ENCODE results near the gene ST3GAL4.

ST3GAL4 gene

DNA sequence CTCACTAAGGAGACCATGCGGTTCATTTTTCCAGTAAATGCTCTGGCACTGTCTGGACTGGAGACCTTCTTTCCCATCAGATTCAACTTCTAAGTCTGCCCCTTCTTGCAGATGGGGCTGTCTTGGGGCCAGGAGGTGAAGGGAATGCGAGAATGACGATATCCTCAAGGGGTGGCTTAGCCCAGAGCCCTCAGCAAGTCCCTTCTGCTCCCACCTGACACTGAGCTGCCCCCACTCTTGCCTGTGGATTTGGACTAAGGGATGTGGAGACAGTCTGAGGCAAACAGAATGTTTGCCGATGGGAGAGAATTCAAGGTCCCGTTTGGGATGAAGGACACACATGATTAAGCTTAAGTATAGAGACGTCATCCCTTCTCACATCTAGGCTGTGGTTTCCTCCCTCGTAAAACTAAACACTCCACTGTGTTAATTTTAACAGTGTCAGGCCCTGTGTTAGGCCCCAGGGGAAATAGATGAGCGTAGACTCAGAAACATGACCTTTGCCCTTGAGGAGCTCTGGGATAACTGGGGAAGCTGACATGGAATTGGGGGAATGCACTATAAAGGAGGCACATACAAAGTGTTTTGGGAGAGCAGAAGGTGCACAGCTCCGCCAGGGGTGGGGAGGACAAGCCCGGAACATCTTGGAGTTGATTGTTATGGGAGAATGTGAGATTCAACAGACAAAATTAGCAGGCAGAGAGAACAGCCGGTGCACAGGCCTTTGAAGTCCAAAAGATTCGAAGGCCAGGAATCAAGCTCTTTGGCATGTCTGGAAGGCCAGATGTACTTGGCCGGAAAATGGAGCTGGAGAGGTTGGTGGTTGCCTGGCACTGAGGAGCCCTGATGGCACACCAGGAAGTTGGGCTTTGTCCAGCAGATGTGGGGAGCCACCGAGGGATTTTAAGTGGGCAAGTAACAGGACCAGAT is 71.6 kb downstream of the ST3GAL4 start:
- DNase-seq: no peak
- in situ Hi-C loops (cut with HindIII; ENCODE audit: low pct_ligation_motif_present, low pct_unique_long_range_greater_than_20kb, low sequenced_read_pairs): no loop called here

DNA sequence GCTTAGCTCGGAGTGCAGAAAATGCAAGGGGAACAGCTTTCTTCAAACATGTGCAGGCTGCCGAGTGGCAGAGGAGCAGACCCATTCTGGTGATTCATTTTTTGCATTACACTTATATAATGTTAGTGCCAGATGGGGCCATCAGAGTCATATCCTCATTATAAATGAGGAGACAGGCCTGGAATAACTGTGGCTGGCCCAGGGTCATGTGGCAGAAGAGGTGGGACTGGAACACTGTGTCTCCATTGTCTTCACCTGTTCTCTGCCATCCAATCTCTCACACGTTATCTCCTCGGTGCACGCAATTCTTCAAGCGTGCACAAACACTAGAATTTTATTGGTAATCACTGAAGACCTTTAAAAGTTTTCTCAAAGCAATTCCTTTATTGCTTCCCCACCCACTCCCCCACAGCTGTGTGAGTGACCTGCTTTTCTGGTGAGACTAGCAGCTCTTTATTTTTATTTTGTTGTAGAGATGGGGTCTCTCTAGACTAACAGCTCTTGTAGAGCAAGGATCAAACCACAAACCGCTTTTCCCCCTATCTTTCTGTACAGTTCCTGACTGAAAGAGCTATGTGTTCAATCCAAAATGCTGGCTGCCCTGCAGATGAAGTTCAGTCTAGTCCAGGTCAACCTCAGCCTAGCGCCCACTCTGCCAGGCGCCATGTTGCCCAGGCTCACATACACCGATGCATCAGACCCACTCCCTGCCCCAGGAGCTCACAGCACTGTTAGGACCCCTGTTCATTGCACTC is 75.3 kb downstream of the ST3GAL4 start:
- in situ Hi-C loops (cut with HindIII; ENCODE audit: low pct_ligation_motif_present, low pct_unique_long_range_greater_than_20kb, low sequenced_read_pairs): no loop called here
- no peak for DNase-seq

DNA sequence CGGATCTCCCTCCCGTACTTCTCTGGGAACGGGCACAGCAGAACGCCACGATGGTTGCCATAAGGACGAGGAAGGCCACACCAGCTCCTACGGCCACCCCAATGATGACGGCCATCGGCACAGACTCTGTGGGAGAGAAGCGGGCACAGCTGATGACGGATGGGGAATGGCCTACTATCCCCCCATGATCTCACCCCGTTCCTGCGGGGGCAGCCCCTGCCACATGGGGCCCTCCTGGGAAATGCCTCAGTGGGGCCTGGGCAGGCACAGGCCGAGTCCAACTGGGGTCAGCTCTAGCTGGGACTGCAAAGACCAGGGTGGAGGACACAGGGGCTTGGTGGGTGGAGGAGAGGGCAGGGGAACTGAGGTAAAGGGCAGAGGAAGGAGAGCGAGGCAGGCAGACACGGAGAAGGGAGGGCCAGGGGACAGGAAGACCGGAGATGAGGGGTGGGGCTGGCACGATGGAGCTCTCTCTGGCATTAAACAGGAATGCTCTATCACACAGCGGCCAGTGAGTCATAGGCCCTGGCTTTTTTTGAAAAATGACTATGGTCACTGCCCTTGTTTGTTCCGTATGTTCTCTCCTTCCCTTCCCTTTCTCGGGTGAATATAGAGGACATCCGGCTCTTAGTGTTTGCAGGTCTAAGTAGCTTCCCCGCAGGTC is 76.0 kb downstream of the ST3GAL4 start:
- in situ Hi-C loops (cut with HindIII; ENCODE audit: low pct_ligation_motif_present, low pct_unique_long_range_greater_than_20kb, low sequenced_read_pairs): no loop called here
- DNase-seq: peak; percentile 27

DNA sequence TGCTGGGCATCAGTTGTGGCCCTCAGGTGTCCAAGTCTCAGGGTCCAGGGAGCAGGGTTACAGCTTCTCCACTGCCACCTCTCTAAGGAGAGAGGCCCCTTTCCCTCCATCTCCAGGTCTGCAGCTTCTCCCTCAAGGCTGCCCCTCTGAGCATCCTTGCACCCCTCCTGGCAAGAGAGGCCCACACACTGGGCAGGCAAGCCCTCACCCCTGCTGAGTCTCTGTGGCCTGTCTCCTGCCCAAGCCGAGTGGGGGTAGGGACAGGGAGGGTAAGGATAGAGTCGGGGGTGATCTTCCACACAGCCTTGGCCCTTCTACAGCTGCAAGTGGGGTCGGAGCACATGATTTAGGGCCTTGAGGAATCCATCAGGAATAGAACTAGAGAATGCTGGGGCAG is 76.6 kb downstream of the ST3GAL4 start:
- in situ Hi-C loops (cut with HindIII; ENCODE audit: low pct_ligation_motif_present, low pct_unique_long_range_greater_than_20kb, low sequenced_read_pairs): no loop called here
- DNase-seq: no peak

DNA sequence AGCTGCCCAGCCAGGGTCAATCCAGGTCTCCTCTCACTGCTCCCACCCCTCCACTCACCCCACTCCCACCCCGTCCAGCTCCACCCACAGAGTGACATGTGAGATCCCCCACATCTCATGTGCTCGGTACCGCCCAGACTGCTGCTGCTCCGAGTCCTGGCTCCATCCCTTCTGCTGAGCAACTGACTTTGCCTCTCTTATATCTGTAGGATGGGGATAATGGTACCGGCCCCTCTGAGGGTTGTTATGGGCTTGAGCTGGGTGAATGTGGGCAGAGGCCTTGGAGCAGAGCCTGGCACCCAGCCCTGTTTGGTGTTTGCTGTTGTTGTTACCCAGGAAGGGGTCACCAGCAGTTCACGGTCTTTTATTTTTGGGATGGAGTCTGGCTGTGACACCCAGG is 77.0 kb downstream of the ST3GAL4 start:
- in situ Hi-C loops (cut with HindIII; ENCODE audit: low pct_ligation_motif_present, low pct_unique_long_range_greater_than_20kb, low sequenced_read_pairs): no loop called here
- no peak for DNase-seq

DNA sequence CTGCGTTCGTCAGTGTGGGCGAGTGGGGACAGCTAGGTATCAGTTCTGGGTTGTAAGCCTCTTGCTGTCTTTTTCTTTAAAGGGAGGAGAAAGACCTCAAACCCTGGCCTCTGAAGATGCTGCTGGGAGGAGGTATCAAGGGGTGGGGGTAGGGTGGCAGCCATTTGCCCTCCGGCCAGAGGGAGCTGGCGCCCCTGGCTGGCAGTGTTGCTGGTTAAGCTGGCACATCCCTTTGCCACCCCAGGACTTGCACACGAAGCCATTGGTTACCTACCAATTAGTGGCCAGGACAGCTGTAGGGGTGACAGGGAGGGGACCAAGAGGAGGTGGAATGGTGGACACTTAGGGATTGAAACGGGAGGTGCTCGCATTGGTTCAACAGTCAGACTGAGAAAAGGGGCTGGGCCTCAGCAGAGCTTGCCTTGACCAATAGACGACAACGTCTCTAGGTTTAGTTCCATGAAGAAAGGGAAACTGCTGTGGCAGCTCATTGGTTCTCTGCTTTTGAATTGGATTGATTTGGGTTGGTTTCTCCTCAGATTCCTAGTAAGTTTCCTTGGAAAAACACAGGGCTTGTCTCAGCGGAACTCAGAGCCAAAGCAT is 77.9 kb downstream of the ST3GAL4 start:
- no peak for DNase-seq
- in situ Hi-C loops (cut with HindIII; ENCODE audit: low pct_ligation_motif_present, low pct_unique_long_range_greater_than_20kb, low sequenced_read_pairs): no loop called here

DNA sequence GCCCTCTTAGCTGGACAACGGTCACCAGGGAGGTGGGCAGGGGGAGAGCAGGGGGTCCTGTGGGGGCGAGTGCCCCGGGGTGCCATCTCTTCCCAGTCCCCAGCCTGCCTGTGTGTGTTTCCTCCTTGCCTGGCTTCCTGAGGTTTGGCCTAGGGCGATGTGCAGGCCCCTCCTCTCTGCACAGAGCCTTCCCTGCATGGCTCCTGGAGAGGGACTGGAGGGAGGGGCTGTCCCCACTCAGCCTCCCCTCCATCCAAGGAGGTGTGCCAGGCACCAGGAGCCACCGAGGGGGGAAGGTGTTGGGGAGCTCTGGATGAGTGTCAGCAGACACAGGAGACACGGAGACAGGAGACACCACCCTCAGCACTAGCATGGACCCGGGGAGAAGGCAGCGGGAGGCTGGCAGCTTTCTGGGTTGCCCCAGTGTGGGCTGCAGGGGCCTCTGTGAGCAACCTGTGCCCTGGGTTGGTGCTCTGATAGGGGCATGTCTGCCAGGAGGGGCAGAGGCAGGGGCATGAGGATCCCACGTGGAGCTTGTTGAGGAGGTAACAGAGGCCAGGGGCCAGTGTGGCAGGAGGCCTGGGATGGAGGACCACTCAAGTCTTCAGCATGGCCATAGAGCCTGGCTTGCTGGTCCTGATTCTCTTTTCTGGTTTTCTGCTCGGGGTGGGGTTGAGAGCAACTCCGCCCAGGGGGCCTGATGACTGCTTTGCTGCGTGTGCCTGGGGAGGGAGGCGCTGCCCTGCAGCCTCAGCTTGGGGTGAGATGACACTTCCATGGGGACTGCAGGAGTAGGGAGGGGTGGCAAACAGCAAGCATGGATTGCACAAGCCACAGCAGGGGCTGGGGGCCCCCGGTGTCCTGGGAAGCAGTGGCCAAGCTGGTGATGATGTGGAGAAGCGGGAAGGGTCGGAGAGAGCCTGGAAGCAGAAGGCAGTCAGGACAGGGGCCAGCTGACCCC is 78.8 kb downstream of the ST3GAL4 start:
- in situ Hi-C loops (cut with HindIII; ENCODE audit: low pct_ligation_motif_present, low pct_unique_long_range_greater_than_20kb, low sequenced_read_pairs): no loop called here
- DNase-seq: no peak

DNA sequence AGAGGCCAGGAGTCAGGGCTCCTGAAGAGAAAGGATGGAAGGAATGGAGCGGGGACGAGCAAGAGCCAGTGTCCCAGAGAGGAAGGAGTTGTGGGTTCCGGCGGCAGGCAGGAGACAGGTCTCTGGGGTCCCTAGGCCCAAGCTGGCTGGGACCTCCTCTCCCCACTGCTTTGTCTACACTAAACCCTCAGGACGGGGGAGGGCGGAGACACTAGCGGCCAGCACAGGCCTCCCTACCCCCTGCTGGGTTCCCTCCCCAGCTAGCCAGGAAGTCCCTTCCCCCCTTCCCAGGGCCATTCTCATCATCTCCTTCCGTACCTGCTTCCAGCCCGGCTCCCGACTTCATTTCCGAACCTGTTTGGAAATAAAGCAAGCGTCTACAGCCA is 79.5 kb downstream of the ST3GAL4 start:
- in situ Hi-C loops (cut with HindIII; ENCODE audit: low pct_ligation_motif_present, low pct_unique_long_range_greater_than_20kb, low sequenced_read_pairs): no loop called here
- no peak for DNase-seq

DNA sequence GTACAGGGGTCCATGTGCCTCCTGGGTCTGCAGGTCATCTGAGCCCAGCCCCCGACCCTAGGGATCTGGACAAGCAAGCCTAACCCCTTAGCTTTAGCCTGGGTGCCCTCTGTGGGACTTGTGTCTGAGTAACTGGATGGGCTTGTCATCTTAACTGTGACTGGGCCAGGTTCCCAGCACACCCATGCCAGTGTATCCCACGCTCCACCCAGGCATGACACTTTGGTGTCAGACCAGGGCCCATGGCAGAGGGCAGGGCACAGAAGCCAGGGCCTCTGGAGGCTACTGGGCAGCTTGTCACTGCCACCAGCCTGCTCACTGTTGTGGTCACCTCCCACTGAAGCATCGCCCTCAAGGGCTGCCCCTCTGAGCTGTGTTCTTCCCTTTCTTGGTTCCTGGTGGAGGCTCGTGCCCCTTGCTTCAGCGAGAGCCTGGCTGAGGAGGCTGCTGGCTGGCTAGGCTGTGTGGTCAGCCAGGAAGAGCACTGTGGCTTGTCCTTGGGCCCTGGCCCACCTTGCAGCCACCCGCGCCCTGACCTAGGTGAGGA is 80.8 kb downstream of the ST3GAL4 start:
- no peak for DNase-seq
- in situ Hi-C loops (cut with HindIII; ENCODE audit: low pct_ligation_motif_present, low pct_unique_long_range_greater_than_20kb, low sequenced_read_pairs): no loop called here

DNA sequence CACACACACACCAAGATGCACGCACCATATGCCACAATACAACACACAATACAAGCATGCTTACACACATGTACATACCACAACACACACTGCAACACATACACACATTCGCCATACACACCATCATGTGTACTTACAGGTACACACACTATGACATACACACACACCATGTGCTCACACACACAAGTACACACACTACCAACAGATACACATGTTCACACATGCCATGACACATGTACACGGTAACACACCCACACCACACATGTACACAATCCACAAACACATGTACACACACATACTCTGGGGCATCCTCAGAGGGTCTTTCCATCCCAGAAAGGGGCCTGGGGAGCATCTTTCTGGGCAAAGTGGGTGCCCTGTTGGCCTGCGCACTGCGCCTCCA is 82.2 kb downstream of the ST3GAL4 start:
- no peak for DNase-seq
- in situ Hi-C loops (cut with HindIII; ENCODE audit: low pct_ligation_motif_present, low pct_unique_long_range_greater_than_20kb, low sequenced_read_pairs): no loop called here

DNA sequence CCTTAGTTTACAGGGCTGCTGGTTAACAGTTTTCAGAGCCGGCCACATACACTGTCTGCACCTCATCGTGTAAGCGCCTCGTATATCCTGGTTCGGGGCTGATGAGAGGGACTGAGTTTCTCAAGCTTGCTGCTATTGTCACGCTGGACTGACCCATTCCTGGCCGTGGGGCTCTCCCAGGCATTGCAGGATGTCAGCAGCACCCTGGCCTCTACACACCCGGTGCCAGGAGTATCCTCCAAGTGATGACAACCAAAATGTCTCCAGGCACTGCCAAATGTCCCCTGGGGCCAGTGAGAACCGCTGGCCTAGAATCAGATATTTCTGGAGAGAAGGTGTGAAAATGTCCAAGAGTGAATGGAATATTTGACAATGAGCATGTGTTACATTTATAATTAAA is 82.8 kb downstream of the ST3GAL4 start:
- in situ Hi-C loops (cut with HindIII; ENCODE audit: low pct_ligation_motif_present, low pct_unique_long_range_greater_than_20kb, low sequenced_read_pairs): no loop called here

DNA sequence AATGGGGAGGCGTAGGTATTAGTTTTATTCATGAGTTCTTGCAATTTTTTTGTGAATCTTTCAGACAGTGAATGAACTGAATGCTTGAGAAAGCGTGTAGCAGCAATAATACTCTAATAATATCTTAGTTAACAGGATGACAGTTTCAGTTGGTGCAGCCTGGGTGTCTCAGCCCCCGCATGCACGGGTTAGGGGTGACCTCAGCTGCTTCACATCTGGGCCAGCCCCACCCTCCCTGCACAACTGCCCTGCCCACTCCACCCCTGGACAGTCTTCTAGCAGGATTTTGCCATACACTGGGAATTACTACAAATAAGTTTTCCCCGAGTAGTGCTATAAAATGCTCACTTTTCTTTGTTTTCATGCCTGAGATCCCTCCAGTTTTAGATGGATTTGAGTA is 83.2 kb downstream of the ST3GAL4 start:
- DNase-seq: no peak
- in situ Hi-C loops (cut with HindIII; ENCODE audit: low pct_ligation_motif_present, low pct_unique_long_range_greater_than_20kb, low sequenced_read_pairs): no loop called here

More for the DNA sequence above, 82.8 kb downstream of the ST3GAL4 start:
- DNase-seq: no peak

DNA sequence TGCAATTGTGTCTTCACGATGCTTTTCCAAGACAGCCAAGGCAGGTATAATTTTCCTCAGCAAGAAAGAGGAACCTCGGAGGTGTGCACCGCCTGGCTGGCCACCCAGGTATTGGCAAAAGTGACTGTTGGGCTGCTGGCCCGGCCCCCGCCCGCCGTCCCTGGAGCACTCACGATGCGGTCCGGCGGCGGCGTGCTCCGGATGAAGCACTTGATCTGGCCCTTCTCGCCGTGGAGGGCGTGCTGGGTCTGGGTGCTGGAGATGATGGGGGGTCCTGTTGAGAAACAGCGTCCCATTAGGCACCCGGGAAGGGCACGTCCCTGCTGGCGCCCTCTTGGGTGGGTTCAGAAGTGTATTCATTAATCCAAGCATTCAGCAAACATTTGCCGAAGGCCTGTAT is 84.8 kb downstream of the ST3GAL4 start:
- in situ Hi-C loops (cut with HindIII; ENCODE audit: low pct_ligation_motif_present, low pct_unique_long_range_greater_than_20kb, low sequenced_read_pairs): no loop called here
- DNase-seq: no peak

DNA sequence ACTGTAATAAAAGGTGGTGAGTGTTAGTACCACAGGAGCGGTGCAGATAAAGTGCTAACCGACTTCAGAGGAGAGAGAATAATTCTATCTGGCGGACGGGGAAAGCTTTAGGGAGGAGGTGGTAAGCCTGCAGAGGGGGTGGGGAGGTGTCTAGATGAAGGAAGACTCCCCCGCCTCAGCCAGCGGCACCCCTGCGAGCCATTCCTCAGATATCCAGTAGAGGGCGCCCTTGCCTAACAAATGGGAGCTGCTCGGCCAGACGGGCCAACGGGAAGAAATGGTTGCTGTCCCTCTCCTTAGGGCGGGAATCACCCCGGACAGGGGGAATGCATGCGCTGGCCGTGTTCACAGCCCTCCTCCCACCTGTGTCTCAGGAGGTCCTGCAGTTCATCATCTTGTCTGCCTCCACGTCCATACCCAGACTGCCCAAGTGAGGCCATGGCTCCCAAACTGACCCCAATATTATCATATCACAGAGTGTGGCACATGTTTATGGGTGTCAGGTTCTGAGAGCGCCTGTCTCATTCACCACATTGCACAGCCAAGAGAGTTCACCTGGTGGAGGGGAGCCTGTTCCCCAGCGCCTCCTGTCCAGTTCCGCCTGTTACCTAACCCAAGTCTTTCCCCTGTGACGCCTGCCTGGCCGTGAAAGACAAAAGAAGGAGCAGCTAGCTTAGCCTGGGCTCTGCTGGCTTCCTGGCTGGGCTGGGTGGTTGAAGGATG is 85.5 kb downstream of the ST3GAL4 start:
- peak; percentile 69 for DNase-seq
- in situ Hi-C loops (cut with HindIII; ENCODE audit: low pct_ligation_motif_present, low pct_unique_long_range_greater_than_20kb, low sequenced_read_pairs): no loop called here

DNA sequence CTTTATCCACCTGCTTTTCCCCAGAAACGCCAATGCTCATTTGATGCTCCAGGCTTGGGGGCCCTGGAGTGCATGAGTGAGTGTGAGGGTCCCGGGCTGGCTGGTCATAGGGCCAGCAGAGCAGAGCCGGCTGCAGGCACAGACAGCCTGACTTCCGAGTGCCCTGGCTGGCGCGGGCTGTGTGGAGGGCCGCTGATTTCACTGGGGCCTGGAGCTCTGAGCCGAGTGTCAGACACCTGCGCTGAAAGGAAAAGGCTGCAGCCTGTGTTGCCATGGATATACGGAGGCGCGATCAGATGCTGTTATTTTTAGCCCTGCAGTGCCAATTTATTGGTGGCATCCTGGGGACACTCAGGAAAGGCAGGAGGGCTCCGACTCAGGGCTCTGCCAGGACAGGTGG is 87.6 kb downstream of the ST3GAL4 start:
- DNase-seq: no peak
- in situ Hi-C loops (cut with HindIII; ENCODE audit: low pct_ligation_motif_present, low pct_unique_long_range_greater_than_20kb, low sequenced_read_pairs): no loop called here

DNA sequence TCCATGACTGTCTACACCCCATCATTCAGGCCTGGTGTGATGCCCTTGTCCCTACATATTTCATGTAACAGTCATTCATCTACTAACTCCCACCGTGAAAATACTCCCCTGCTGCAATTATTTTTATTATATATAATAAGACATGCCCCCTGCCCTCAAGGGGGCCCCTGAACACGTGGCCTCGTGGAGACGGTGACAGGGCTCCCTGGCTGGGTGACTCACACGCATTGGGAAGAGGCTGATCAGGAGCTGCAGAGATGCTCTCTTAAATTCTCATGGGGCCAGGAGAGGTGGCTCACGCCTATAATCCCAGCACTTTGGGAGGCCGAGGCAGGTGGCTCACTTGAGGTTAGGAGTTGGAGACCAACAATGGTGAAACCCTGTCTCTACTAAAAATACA is 88.6 kb downstream of the ST3GAL4 start:
- no peak for DNase-seq
- in situ Hi-C loops (cut with HindIII; ENCODE audit: low pct_ligation_motif_present, low pct_unique_long_range_greater_than_20kb, low sequenced_read_pairs): no loop called here

DNA sequence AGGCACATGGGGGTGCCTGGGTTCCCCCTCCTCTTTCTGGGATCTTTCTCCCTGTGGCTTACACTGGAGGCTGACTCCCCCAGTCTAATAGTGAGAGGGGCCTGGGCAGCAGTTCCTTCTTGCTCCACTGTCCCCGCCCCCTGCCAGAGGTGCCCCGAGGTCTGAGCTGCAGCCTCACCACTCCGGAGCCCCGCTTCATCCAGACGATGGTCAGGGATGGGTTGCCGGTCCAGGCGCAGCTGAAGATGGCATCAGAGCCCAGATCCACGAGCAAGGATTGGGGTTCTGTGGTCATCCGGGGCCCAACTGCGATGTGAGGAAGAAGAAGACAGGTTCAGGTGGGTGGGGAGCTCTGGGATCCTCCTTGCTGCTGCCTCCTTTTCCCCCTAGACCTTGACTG is 91.1 kb downstream of the ST3GAL4 start:
- DNase-seq: no peak
- in situ Hi-C loops (cut with HindIII; ENCODE audit: low pct_ligation_motif_present, low pct_unique_long_range_greater_than_20kb, low sequenced_read_pairs): no loop called here

Measured in ACHN (cell line).